SK-N-MC (cell line): Measurements from ENCODE around the gene MIA2.
"Not testable (repeated sequence)": the region's sequence is repeated elsewhere in the genome, so short reads cannot be mapped to it uniquely, and the experiment has no call there.

ENCODE experiments used
- EZH2 ChIP-seq: fragments of 200-600 bp; sonication (generic); IDR thresholded peaks from one replicate; pipeline ENCODE4 v1.6.1; 2017; ENCODE audit warnings: antibody characterized with exemption
- FOXP2 ChIP-seq: optimal IDR thresholded peaks from 2 replicates; pipeline ENCODE3; 2011; ENCODE audit warnings: mild to moderate bottlenecking, moderate library complexity; ENCODE audit not compliant: insufficient read depth; ENCODE audit errors: extremely low read length, control extremely low read depth
- POLR2AphosphoS5 ChIP-seq: IDR thresholded peaks from 2 replicates; pipeline ENCODE4 v1.6.1; 2012; ENCODE audit warnings: mild to moderate bottlenecking, low read depth, low read length, borderline replicate concordance

DNA sequence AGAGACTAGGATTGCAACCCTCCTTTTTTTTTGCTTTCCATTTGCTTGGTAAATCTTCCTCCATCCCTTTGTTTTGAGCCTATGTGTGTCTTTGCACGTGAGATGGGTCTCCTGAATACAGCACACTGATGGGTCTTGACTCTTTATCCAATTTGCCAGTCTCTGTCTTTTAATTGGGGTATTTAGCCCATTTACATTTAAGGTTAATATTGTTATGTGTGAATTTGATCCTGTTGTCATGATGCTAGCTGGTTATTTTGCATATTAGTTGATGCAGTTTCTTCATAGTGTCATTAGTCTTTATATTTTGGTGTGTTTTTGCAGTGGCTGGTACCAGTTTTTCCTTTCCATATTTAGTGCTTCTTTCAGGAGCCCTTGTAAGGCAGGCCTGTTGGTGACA, 23.7 kb downstream of the MIA2 start:
- not testable (repeated sequence) for TF ChIP-seq POLR2AphosphoS5, EZH2, FOXP2
